ENCODE data around the gene MACROD2. TPM values are rescaled to one million over a fixed set of nuclear protein-coding genes. Genes with fewer than 3 reads are reported as not detected.

The MACROD2 gene
- total and polyA plus RNA-seq, 2 of the 4 experiments (the other 2 are of a cell fraction), result not detected

- BruUV-seq (replicated peaks), result no TSS peak
- no peaks in the 10 kb centered on the region for H3K36me3 ChIP-seq (ENCODE audit: control insufficient read depth, insufficient read depth, low read length)
- dilution Hi-C loops (cut with HindIII; ENCODE audit: low sequenced_read_pairs, unreplicated experiment) (no loop called here), in situ Hi-C loops (cut with MboI; ENCODE audit: low sequenced_read_pairs) (no loop called here), intact Hi-C loops (cut with micrococcal nuclease) (no loop called here)
- no peak overlapping the region for H3K14ac ChIP-seq (replicated peaks; ENCODE audit: low read depth, low read length)
- H3K4ac ChIP-seq (ENCODE audit: low read depth, low read length), result no peak overlapping the region
- H3K9ac ChIP-seq (ENCODE audit: low read depth, low read length), result no peak overlapping the region
- no peak overlapping the region for H2BK120ac ChIP-seq (ENCODE audit: low read depth, low read length)
- H3K9me3 ChIP-seq (ENCODE audit: control insufficient read depth, insufficient read depth, low read length), result no peaks in the 10 kb centered on the region
- H3K56ac ChIP-seq (ENCODE audit: extremely low read depth, insufficient read depth, low read length), result no peak overlapping the region
- no peak overlapping the region for H2BK5ac ChIP-seq (ENCODE audit: low read depth, low read length, poor library complexity, severe bottlenecking)
- no peak overlapping the region for H2AFZ ChIP-seq (replicated peaks; ENCODE audit: low read length, poor library complexity)
- H3K18ac ChIP-seq (ENCODE audit: low read depth, low read length), result no peak overlapping the region
- H2BK20ac ChIP-seq (ENCODE audit: low read depth, low read length), result no peak overlapping the region
- H4K20me1 ChIP-seq (ENCODE audit: insufficient read depth, low read length), result no peaks in the 10 kb centered on the region
- no peaks in the 10 kb centered on the region for H3K4me1 ChIP-seq (ENCODE audit: control insufficient read depth, insufficient read depth, low read length)
- H3K9me1 ChIP-seq (ENCODE audit: insufficient read depth, low read length), result no peaks in the 10 kb centered on the region
- H3K27ac ChIP-seq (ENCODE audit: insufficient read depth, low read length), result no peak overlapping the region
- no peak overlapping the region for H4K5ac ChIP-seq (ENCODE audit: low read depth, low read length)
- no peak overlapping the region for H2BK15ac ChIP-seq (ENCODE audit: low read depth, low read length)
- H3K23ac ChIP-seq (ENCODE audit: low read depth, low read length), result no peak overlapping the region
- no peak overlapping the region for H2AK9ac ChIP-seq (replicated peaks; ENCODE audit: low read depth, low read length, poor library complexity)
- H3K27me3 ChIP-seq (ENCODE audit: control insufficient read depth, insufficient read depth, low read length), result no peaks in the 10 kb centered on the region
- no peak overlapping the region for H3K4me3 ChIP-seq (ENCODE audit: insufficient read depth, low read depth, low read length)
- no peak overlapping the region for H3K4me2 ChIP-seq (ENCODE audit: low read depth, low read length)
- CTCF ChIA-PET, result no interaction called here
- DNase-seq, result no peak
- no peak overlapping the region for H4K91ac ChIP-seq (ENCODE audit: insufficient read depth, low read depth, low read length)
- POLR2A ChIA-PET (ENCODE audit: unreplicated experiment), result no interaction called here
- H2AK5ac ChIP-seq (ENCODE audit: low read depth, low read length), result no peak overlapping the region
- TF ChIP-seq RAD21 (IDR thresholded peaks at IDR 0.05; ENCODE audit: low read length) (no peak), SMC3 (IDR thresholded peaks at IDR 0.05; ENCODE audit: low read depth, low read length) (no peak), CTCF (conservative IDR thresholded peaks at IDR 0.05; ENCODE audit: low read depth, low read length) (no peak), CEBPB (IDR thresholded peaks at IDR 0.05; ENCODE audit: low read depth, low read length) (no peak), RFX5 (IDR thresholded peaks at IDR 0.05; ENCODE audit: low read depth, low read length) (no peak), USF2 (IDR thresholded peaks at IDR 0.05; ENCODE audit: low read depth, low read length) (no peak), NFE2L2 (IDR thresholded peaks at IDR 0.05; ENCODE audit: low read depth, low read length) (no peak), BHLHE40 (IDR thresholded peaks at IDR 0.05; ENCODE audit: low read depth, low read length) (no peak), MXI1 (IDR thresholded peaks at IDR 0.05; ENCODE audit: borderline replicate concordance, low read depth, low read length) (no peak), RCOR1 (IDR thresholded peaks at IDR 0.05; ENCODE audit: insufficient replicate concordance, low read length) (no peak), MAZ (IDR thresholded peaks at IDR 0.05; ENCODE audit: borderline replicate concordance, low read depth, low read length) (no peak), MAFK (IDR thresholded peaks at IDR 0.05; ENCODE audit: low read depth, low read length) (no peak), CHD1 (IDR thresholded peaks at IDR 0.05; ENCODE audit: low read depth, low read length) (no peak), FOS (IDR thresholded peaks at IDR 0.05; ENCODE audit: low read depth, low read length) (no peak)
- no peak overlapping the region for H4K8ac ChIP-seq (ENCODE audit: low read depth in 2 of 2, low read length in 2 of 2)
- H3K79me1 ChIP-seq (ENCODE audit: low read depth in 1 of 2, low read length in 2 of 2), result no peaks in the 10 kb centered on the region
- WGBS, 2 experiments (ENCODE audit: extremely low coverage in 2 of 2, insufficient read length in 1 of 2), result no CpG with 5 or more reads among the region's 4 CpGs
- ATAC-seq (ENCODE audit: low read depth), result no peak
Observed at GRCh38 chr20:15931897-15932296, 1936.6 kb downstream of the MACROD2 start.

All from IMR-90 (cell line).